ENCODE data around the gene KRTAP5-3.

Gene KRTAP5-3

GRCh38 chr11:1566381-1567051 is 41.7 kb downstream of the KRTAP5-3 start:
- no peak for DNase-seq
- no CpG with 5 or more reads among the region's 20 CpGs for WGBS (ENCODE audit: extremely low coverage, insufficient coverage, low lambda C conversion rate)
- no peak overlapping the region for H3K56ac ChIP-seq (ENCODE audit: low read length)
- H4K5ac ChIP-seq (ENCODE audit: low read length), result no peak overlapping the region
- H3K79me2 ChIP-seq (ENCODE audit: control insufficient read depth, insufficient read depth, low read length), result no peaks in the 10 kb centered on the region
- H3K4me2 ChIP-seq (ENCODE audit: low read length), result no peak overlapping the region
- no peaks in the 10 kb centered on the region for H3K36me3 ChIP-seq (ENCODE audit: control insufficient read depth, insufficient read depth, low read length)
- H3K4me3 ChIP-seq (ENCODE audit: low read length), result no peak overlapping the region
- no peaks in the 10 kb centered on the region for H3K27me3 ChIP-seq (ENCODE audit: insufficient read depth, low read length, poor library complexity)
- no peak overlapping the region for H3K23ac ChIP-seq (ENCODE audit: low read length)
- H2BK15ac ChIP-seq (replicated peaks; ENCODE audit: low read depth), result no peak overlapping the region
- H2AK5ac ChIP-seq (ENCODE audit: low read length), result no peak overlapping the region
- H3K9ac ChIP-seq (ENCODE audit: low read length), result no peak overlapping the region
- no peak overlapping the region for H3K18ac ChIP-seq (ENCODE audit: low read length)
- H3K79me1 ChIP-seq (ENCODE audit: low read length), result no peaks in the 10 kb centered on the region
- H2BK5ac ChIP-seq (ENCODE audit: low read length), result no peak overlapping the region
- no peak overlapping the region for H4K8ac ChIP-seq (ENCODE audit: low read depth, low read length)
- H3K4ac ChIP-seq (ENCODE audit: low read depth, low read length), result no peak overlapping the region
- no peak overlapping the region for H3K27ac ChIP-seq (ENCODE audit: low read depth, low read length)
- peaks cover 6% of the 10 kb centered on the region for H3K4me1 ChIP-seq (ENCODE audit: control insufficient read depth, low read depth, low read length)
- H2BK120ac ChIP-seq (ENCODE audit: low read depth, low read length), result no peak overlapping the region

- Histone ChIP-seq H3K56ac (ENCODE audit: low read length) (no peak overlapping the region), H3K27me3 (ENCODE audit: insufficient read depth, low read length, poor library complexity) (no peaks in the 10 kb centered on the region), H3K4ac (ENCODE audit: low read depth, low read length) (no peak overlapping the region), H3K9ac (ENCODE audit: low read length) (no peak overlapping the region), H3K4me1 (ENCODE audit: control insufficient read depth, low read depth, low read length) (peaks cover 6% of the 10 kb centered on the region), H4K8ac (ENCODE audit: low read depth, low read length) (no peak overlapping the region), H3K79me2 (ENCODE audit: control insufficient read depth, insufficient read depth, low read length) (no peaks in the 10 kb centered on the region), H3K79me1 (ENCODE audit: low read length) (no peaks in the 10 kb centered on the region), H3K18ac (ENCODE audit: low read length) (no peak overlapping the region), H3K36me3 (ENCODE audit: control insufficient read depth, insufficient read depth, low read length) (no peaks in the 10 kb centered on the region), H2BK120ac (ENCODE audit: low read depth, low read length) (no peak overlapping the region), H3K23ac (ENCODE audit: low read length) (no peak overlapping the region), H2BK15ac (replicated peaks; ENCODE audit: low read depth) (no peak overlapping the region), H4K5ac (ENCODE audit: low read length) (no peak overlapping the region), H3K4me2 (ENCODE audit: low read length) (no peak overlapping the region), H3K27ac (ENCODE audit: low read depth, low read length) (no peak overlapping the region), H2AK5ac (ENCODE audit: low read length) (no peak overlapping the region), H3K4me3 (ENCODE audit: low read length) (no peak overlapping the region), H2BK5ac (ENCODE audit: low read length) (no peak overlapping the region)
- no peak for DNase-seq
- WGBS (ENCODE audit: extremely low coverage, insufficient coverage, low lambda C conversion rate), result no CpG with 5 or more reads among the region's 5 CpGs
These were observed 42.4 kb downstream of the KRTAP5-3 start for GRCh38 chr11:1565904-1566247.

GRCh38 chr11:1565173-1565903 is 42.9 kb downstream of the KRTAP5-3 start:
- Histone ChIP-seq H2BK5ac (ENCODE audit: low read length) (no peak overlapping the region), H3K9ac (ENCODE audit: low read length) (no peak overlapping the region), H3K27ac (ENCODE audit: low read depth, low read length) (no peak overlapping the region), H3K79me2 (ENCODE audit: control insufficient read depth, insufficient read depth, low read length) (no peaks in the 10 kb centered on the region), H3K23ac (ENCODE audit: low read length) (no peak overlapping the region), H3K4me3 (ENCODE audit: low read length) (no peak overlapping the region), H3K4ac (ENCODE audit: low read depth, low read length) (no peak overlapping the region), H3K56ac (ENCODE audit: low read length) (no peak overlapping the region), H3K18ac (ENCODE audit: low read length) (no peak overlapping the region), H4K5ac (ENCODE audit: low read length) (no peak overlapping the region), H3K4me1 (ENCODE audit: control insufficient read depth, low read depth, low read length) (peaks cover 6% of the 10 kb centered on the region), H2BK120ac (ENCODE audit: low read depth, low read length) (no peak overlapping the region), H3K79me1 (ENCODE audit: low read length) (no peaks in the 10 kb centered on the region), H3K36me3 (ENCODE audit: control insufficient read depth, insufficient read depth, low read length) (no peaks in the 10 kb centered on the region), H2BK15ac (replicated peaks; ENCODE audit: low read depth) (no peak overlapping the region), H2AK5ac (ENCODE audit: low read length) (no peak overlapping the region), H3K27me3 (ENCODE audit: insufficient read depth, low read length, poor library complexity) (no peaks in the 10 kb centered on the region), H3K4me2 (ENCODE audit: low read length) (no peak overlapping the region), H4K8ac (ENCODE audit: low read depth, low read length) (no peak overlapping the region)
- DNase-seq, result no peak
- WGBS (ENCODE audit: extremely low coverage, insufficient coverage, low lambda C conversion rate), result no CpG with 5 or more reads among the region's 28 CpGs

GRCh38 chr11:1564535-1565172 is 43.6 kb downstream of the KRTAP5-3 start:
- Histone ChIP-seq H2BK120ac (ENCODE audit: low read depth, low read length) (no peak overlapping the region), H3K79me2 (ENCODE audit: control insufficient read depth, insufficient read depth, low read length) (no peaks in the 10 kb centered on the region), H3K9ac (ENCODE audit: low read length) (no peak overlapping the region), H2AK5ac (ENCODE audit: low read length) (no peak overlapping the region), H4K5ac (ENCODE audit: low read length) (no peak overlapping the region), H2BK5ac (ENCODE audit: low read length) (no peak overlapping the region), H3K4ac (ENCODE audit: low read depth, low read length) (no peak overlapping the region), H3K18ac (ENCODE audit: low read length) (no peak overlapping the region), H3K4me2 (ENCODE audit: low read length) (no peak overlapping the region), H4K8ac (ENCODE audit: low read depth, low read length) (no peak overlapping the region), H3K56ac (ENCODE audit: low read length) (no peak overlapping the region), H3K79me1 (ENCODE audit: low read length) (no peaks in the 10 kb centered on the region), H3K23ac (ENCODE audit: low read length) (no peak overlapping the region), H3K27me3 (ENCODE audit: insufficient read depth, low read length, poor library complexity) (no peaks in the 10 kb centered on the region), H2BK15ac (replicated peaks; ENCODE audit: low read depth) (no peak overlapping the region), H3K27ac (ENCODE audit: low read depth, low read length) (no peak overlapping the region), H3K36me3 (ENCODE audit: control insufficient read depth, insufficient read depth, low read length) (no peaks in the 10 kb centered on the region), H3K4me3 (ENCODE audit: low read length) (no peak overlapping the region), H3K4me1 (ENCODE audit: control insufficient read depth, low read depth, low read length) (peaks cover 6% of the 10 kb centered on the region)
- no CpG with 5 or more reads among the region's 16 CpGs for WGBS (ENCODE audit: extremely low coverage, insufficient coverage, low lambda C conversion rate)
- DNase-seq, result peak; percentile 88

- H3K27me3 ChIP-seq (ENCODE audit: insufficient read depth, low read length, poor library complexity), result no peaks in the 10 kb centered on the region
These were observed 44.3 kb downstream of the KRTAP5-3 start for GRCh38 chr11:1563697-1564534.

More at GRCh38 chr11:1563697-1564534, 44.3 kb downstream of the KRTAP5-3 start:
- WGBS (ENCODE audit: extremely low coverage, insufficient coverage, low lambda C conversion rate), result no CpG with 5 or more reads among the region's 29 CpGs
- H4K8ac ChIP-seq (ENCODE audit: low read depth, low read length), result no peak overlapping the region
- H3K23ac ChIP-seq (ENCODE audit: low read length), result no peak overlapping the region
- H3K4me3 ChIP-seq (ENCODE audit: low read length), result no peak overlapping the region
- peaks cover 6% of the 10 kb centered on the region for H3K4me1 ChIP-seq (ENCODE audit: control insufficient read depth, low read depth, low read length)
- H3K56ac ChIP-seq (ENCODE audit: low read length), result peak overlapping the region; percentile 49
- no peak overlapping the region for H4K5ac ChIP-seq (ENCODE audit: low read length)
- no peak overlapping the region for H3K18ac ChIP-seq (ENCODE audit: low read length)
- H3K4ac ChIP-seq (ENCODE audit: low read depth, low read length), result no peak overlapping the region
- no peak overlapping the region for H2BK15ac ChIP-seq (replicated peaks; ENCODE audit: low read depth)
- H3K4me2 ChIP-seq (ENCODE audit: low read length), result no peak overlapping the region
- H3K79me1 ChIP-seq (ENCODE audit: low read length), result no peaks in the 10 kb centered on the region
- no peaks in the 10 kb centered on the region for H3K36me3 ChIP-seq (ENCODE audit: control insufficient read depth, insufficient read depth, low read length)
- DNase-seq, result no peak
- no peak overlapping the region for H2AK5ac ChIP-seq (ENCODE audit: low read length)
- no peak overlapping the region for H3K27ac ChIP-seq (ENCODE audit: low read depth, low read length)
- H2BK5ac ChIP-seq (ENCODE audit: low read length), result no peak overlapping the region
- no peak overlapping the region for H3K9ac ChIP-seq (ENCODE audit: low read length)
- H2BK120ac ChIP-seq (ENCODE audit: low read depth, low read length), result no peak overlapping the region
- H3K79me2 ChIP-seq (ENCODE audit: control insufficient read depth, insufficient read depth, low read length), result no peaks in the 10 kb centered on the region

Measured in mesendoderm (in vitro differentiated cells).